Stimulated activated CD4-positive, alpha-beta T cell treated with anti-CD3 and anti-CD28 coated beads, Interleukin-4, amount 100 ng/mL, for 4 hours (primary cell): ENCODE results near the gene RASL11B.

Experiments
- DNase-seq, 2 experiments: peaks; one replicate each; pipeline ENCODE4 v3.0.0-alpha.2; 2020

The RASL11B gene

DNA sequence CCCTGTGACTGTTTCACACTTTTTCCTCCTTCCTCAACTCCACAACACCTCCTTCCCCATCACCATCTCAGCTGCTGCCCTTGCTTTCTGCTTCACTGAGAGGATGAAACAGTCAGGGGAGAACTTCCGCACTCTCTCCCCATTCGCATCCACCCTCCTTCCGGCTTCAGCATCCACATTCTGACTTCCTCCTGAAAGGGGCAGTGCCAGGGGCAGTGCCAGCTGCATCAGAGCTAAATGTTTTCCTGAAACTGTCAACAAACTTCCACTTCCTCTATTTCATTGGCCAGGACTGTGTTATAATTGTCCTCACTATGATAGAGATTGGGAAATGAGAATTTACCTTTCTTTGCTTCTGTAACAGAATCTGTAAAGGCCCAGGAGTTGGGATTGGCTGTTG is 18.2 kb upstream of the RASL11B start:
- no peak for DNase-seq

DNA sequence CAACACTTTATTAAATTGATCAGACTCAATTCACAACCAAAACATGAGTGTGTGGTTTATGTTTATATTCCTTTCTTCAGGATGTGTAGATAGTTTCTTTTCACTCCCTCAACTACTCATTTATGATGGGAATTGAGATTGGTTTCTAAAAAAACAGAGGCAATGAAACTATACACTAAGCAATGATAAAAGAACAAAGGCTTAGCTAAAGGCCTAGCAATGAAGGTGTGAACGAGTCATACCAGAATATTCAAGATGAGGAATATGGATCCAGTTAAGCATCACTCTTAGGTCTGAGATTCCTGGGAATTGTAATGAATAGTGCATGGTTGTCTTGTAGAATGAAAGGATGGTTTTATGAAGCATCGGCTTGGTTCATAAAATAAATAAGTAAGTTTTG is 17.5 kb upstream of the RASL11B start:
- no peak for DNase-seq

DNA sequence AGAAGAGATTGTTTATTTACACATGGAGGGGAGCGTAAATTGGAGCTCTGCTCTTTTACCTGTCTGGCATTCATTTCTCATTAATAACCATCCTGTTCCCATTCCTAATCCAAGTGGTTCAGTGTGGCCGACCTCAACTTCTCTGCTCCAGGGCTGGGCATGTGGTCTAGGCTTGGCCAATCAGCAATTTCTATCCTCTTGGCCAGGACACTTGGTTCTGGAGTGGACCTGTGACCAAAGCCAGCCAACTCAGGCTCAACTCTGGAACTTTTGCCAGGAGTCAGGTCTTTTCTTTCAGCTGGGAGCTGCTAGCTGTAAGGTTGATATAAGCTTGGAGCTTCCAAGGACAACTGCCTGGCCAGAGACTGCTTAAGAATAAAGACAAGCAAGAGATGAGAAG is 15.6 kb upstream of the RASL11B start:
- DNase-seq, result no peak

DNA sequence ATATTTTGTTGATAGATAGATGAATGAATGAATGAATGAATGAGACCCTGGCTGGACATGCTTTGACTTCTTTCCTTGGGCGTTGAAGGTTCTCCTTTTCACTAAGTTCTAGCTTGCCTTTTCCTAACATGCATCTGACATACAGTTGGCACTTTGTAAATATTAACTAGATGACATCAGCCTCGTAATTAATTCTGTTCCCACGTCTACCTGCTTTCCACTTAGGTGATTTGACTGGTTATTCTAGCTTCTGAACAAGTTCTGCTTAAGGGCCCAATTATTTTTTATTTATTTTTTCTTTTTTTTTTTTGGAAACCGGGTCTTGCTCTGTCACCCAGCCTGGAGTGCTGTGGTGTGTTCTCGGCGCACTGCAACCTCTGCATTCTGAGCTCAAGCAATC is 13.9 kb upstream of the RASL11B start:
- no peak for DNase-seq

DNA sequence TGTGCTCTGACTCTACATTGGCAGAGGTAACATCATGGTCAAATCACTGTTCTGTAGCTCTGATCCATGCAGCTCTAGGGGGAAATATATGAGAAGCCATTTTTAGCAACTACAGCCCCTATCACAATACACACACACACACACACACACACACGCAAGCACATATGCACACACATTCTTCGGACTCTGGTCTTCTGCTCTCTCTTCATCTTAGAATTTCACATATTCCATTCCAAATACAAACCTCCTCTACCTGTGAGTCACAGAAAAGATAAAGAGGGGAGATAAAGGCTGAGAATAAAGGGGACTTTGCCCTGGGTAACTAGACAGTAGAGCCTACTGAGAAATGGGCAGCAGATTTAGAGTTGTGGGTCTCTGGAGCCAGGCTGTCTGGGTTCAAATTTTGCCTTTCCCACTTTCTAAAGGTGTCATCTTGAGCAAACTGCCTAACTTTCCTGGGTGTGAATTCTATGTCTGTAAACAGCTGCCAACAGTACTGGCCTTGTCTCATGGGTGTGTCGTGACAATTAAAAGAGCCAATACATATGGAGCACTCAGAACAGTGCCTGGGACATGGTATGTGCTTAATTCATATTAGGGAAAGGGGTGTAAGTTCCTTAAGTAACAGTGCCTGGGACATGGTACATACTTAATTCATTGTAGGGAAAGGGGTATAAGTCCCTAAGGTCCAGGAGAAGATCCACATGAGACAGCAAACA is 11.6 kb upstream of the RASL11B start:
- DNase-seq, result no peak

DNA sequence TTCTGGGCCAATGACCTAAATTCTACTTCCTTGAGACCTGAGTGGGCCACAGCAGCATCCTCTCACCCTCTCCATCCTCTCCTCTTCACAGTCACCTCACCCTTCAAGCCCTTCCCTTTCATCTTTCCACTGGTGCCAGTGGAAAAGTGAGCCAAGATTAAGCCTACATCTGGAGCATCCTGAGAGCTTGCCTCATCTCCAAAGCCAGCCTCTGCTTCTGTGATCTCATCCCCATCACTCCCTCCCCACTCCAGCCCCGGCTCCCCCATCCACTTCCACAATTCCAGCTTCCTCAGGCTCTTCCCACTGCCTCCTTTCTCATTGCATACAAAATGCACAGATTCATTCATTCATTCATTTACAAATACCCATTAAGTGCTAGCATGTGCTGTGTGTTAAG is 10.1 kb upstream of the RASL11B start:
- DNase-seq, result no peak

DNA sequence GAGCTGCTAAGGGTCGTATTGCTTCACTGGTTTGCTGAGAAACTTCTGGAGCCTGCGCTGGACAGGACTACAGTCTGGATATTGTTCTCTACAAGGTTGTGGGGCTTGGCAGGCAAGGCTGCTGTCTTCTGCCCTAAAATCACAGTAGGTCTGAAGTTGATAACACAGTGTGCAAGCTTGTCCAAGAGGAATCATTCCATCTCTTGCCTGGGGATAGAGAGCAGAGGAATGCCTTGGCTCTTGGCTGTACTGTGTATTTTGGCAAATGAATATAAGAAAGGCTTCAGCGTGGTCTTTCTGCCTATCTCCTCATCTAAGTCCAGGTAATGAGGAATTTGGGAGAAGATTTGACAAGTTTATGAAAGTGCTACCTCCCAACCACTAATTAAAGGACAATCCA is 9.4 kb upstream of the RASL11B start:
- DNase-seq, result no peak

DNA sequence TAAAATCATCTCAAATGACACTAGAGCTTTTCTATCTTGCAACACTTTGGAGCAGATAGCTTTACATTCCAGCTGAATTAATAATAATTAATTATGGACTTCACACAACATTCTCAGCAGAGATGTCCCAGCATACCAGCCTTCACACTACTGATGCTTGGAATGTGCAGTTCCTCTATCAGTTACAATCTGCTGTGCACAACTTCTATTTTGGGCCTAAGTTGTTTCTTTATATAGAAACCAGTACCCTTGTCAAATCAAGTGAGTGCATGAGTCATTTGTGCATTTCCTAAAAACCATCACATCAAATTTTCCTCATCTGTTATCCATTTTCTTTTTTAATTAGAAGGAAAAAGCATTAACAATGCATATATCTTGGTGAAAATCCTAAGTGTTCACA is 8.8 kb upstream of the RASL11B start:
- no peak for DNase-seq

DNA sequence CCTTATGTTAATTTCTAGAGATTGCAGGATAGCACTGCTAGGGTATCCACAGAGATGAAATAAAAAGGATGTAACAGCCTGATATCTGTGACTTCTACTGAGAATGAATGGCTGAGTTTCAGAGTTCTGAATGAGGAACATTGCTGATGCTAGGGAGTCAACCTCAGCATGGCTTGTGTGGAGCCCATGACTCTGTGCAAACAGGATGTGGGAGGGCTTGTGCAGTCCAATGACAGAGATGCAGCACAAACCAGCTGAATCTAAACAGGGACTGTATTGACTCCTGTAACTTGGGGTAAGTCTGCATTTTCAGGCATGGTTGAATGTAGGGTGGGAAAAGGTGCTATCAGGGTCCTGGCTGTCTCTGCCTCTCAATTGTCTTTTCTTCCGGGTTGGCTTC is 5.3 kb upstream of the RASL11B start:
- no peak for DNase-seq

DNA sequence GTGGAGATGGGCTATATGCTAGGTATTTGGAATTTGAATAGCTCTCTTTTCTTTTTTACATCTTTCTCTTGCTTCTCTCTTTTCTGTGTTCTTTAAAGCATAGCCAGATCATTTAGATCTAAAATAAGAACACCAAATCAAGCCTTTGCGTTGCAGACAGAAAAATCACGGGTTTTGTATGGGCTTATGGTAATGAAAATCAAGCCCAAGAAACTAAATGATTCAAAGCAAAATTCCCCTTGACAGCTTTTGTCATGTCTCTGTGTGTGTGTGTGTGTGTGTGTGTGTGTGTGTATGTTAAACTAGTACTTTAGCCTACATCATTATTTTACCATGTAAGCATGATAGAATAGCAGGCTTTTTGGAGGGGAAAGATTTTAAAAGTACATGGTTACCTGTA is 1.8 kb upstream of the RASL11B start:
- DNase-seq, result no peak

DNA sequence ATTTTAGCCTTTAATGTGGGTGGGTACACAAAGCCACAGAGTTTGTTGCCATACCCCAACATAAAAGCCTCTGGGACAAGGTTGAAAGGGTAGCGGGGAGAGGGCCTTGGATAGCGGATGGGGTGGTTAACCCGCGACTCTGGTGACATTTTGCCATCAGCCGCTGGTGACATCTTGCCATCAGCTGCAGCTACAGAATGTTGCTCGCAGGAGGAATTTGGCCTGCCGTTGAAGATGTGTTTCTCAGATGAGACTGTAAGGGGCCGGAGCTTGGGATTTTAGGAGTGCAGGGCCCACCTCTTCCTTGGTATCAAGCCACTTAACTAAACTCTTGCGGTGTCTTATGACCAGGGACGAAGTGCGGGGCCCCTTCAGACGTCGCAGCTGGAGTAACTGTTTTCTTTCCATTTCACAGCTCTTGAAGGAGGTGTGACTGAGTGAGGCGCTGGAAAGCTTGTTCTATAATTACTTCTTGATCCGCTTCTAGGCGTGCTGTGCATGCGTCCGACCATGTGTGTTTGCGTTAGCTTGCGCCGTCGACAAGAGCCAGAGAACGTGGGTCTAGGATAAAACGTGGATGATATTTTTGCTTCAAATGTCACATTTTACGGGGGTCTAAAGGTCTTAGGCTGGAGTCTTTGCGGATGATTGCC is 820 bp upstream of the RASL11B start:
- DNase-seq, result no peak

DNA sequence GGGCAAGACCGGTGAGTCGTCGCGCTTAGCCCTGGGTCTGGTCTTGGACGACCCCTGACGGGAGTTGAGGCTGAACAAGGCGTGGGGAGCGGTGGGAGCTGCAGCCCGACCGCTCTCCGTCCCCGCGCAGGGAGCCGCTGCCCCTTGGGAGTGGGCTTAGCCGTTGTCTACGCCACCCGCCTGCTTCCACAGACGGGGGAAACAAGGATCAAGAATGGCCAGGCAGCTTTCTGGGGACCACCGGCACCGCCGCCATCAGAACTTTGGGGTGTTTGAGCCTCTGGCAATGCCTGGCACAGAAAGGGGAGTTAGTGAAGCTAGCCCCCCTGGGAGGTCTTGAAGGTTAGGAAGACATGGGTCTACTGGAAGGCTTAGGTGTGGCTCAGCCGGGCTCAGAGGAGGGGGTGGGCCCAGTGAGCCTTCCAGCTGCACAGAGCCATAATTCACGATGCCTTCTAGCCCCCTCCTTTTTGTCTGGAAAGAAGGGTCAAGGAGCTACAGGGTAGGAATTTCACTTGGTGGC is 583 bp downstream of the RASL11B start:
- no peak for DNase-seq

DNA sequence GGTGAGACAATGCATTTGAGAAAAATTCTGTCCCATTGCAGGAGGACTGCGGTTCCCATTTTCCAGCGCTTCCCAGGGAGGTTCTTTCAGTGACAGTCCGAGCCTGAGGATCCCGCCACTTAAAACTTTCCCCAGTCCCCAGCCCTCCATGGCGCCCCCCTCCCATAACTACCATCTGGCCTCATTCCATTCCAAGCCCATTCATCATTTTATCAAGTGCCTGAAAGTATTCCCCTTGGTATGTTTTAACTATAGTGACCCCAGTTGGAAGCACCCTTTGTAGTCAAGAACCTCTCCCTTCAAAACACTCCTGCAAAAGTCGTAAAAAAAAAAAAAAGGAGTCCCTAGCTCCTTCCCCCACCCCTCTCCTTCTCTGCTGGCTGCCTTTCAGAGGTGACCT is 1.2 kb downstream of the RASL11B start:
- DNase-seq, result no peak

DNA sequence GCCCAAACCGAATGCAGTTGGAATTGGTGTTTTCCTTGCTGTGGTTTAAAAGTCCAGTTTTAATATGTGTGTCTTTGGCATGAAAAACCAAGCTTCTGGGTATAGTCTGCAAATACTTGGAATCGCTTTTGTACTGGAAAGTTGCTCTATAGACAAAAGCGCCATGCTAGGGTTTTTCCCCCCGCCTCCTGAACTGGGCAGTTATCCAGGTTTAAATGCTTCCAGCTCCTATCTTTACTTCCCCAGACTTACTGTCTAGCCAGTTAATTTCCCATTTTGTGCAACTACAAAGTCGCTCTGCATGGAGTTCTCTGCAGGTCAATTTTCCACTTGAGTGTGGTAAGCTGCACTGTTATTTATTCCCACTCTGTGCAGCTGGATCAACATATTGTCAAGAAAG is 2.7 kb downstream of the RASL11B start:
- DNase-seq, result no peak

DNA sequence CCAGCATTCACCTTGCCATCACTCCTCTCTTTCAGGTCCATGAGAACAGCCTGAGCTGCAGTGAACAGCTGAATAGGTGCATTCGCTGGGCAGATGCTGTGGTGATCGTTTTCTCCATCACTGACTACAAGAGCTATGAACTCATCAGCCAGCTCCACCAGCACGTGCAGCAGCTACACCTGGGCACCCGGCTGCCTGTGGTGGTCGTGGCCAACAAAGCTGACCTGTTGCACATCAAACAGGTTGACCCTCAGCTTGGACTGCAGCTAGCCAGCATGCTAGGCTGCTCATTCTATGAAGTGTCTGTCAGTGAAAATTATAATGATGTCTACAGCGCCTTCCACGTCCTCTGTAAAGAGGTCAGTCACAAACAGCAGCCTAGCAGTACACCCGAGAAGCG is 3.2 kb downstream of the RASL11B start:
- no peak for DNase-seq

DNA sequence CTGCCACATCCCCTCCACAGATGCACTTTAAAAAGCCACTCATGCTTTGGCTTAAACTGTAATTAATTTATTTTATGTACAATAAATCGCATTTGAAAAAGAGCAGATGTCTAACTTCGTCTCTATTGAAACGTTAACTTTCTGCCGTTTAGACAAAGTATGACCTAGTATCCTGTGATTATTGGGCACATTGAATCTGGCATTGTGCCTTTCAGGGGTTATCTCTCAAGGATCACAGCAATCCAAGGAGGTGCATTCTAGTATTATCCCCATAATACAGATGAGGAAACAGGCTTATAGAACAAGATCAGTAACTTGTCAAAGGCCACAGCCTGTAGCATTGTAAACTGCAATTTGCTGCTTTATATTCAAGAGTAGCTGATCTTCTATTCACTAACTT is 4.6 kb downstream of the RASL11B start:
- DNase-seq, result no peak

DNA sequence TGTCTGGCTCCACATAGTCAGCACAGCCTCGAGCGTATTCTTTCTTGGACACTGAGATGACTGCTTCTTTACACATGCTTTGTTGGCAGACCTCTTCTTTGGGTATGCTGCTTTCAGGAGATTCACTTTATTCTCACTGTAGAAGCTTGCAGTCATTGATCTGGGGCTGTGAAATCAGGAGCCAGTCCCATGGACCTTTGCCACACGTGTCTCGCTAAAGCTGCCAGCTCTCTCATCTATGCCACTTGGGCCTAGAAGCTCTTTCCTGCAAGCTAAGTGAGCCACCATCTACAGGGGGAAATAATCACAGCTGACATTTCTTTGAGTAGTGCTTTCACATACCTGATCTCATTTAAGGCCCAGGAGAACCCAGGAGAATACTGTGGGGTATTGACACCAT is 5.0 kb downstream of the RASL11B start:
- DNase-seq, result no peak

DNA sequence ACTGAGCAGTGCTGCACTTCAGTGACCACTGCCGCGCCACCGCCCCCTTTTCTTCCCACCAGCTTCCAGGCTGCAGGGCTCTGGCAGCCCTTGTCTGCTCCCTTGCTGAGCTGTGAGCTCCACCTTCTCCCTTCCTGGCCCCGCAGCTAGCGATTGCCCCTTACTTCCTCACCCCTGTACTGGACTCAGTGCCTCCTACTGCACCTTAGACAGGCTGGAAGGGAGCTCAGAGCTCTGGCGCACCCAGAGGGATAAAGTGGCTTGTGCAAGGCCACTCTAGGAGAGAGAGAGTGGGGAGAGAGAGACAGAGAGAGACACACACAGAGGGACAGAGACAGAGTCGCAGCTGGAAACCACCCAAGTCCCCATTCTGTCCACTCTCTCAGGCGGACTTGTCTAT is 6.0 kb downstream of the RASL11B start:
- DNase-seq, result no peak

DNA sequence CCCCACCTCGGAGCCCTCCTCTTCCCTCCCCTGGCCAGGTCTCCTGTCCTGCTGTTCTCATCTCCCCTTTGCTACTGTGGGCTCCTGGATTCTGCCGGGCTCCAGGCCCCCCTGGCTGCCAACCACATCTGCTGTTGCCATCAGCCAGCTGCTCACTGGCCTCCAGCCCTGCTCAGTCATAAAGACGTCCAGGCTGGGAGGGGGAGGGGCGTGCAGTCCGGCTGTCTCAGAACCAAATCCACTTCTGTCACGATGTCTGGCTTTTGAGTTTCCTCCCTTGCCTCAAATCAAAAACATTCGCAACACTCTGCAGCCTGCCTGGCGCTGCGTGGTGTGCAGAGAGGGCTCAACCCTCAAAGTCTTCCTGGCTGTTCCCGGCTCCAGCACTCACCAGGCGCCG is 7.1 kb downstream of the RASL11B start:
- DNase-seq, result no peak

DNA sequence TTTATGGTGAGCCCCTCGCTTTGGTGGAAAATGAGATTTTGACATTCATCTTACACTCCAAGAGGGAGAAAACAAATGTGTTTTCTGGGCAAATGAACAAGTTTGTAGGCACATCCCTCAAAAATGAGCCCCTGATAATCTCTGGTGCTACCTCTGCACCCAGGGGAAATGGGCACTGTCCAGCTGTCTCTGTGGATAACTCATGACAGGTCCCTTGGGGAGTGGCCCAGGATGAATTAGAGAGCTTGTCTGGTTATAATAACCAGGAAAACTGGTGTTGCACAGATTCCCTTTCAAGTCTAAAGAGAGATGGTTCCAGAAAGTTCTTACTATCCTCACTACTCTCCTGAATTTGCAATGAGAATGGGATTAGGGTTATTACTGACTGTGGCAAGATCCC is 7.5 kb downstream of the RASL11B start:
- DNase-seq, result no peak

DNA sequence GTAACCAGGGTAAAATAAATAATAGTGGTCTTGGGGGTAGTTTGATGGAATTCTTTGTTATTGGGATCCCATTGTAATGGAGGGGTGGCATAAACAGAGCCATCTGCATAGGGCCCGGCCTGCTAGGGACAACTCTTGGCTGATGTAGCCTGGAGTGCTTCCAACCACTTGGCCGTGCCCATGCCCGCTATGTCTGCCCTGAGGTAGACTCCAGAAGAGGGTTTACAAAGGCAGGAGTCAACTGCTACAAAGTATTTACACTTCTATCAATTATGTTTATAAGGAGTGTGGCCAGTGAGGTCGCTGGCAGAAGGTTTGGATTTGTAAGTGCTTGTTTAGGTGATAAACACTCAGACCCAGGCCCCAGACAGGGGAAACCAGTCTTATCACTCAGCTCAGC is 8.1 kb downstream of the RASL11B start:
- DNase-seq, result no peak

DNA sequence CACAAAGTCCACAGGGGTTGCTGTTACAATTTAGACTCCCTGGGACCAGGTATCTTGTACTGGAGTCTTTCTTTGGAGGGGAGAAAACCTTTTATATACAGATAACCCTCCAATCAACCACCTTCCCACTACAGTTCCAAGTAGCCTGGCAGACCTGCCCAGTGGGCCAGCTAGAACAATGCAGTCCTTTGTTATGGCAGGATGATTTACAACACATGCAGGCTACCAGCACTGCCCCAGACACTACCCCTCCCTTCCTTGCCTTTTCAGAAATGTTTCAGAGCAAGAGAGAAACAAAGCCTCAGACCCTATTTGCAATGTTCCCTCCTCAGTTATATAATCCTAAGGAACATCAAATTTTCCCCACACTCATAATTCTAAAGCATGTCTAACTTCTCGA is 11.1 kb downstream of the RASL11B start:
- DNase-seq, result no peak

DNA sequence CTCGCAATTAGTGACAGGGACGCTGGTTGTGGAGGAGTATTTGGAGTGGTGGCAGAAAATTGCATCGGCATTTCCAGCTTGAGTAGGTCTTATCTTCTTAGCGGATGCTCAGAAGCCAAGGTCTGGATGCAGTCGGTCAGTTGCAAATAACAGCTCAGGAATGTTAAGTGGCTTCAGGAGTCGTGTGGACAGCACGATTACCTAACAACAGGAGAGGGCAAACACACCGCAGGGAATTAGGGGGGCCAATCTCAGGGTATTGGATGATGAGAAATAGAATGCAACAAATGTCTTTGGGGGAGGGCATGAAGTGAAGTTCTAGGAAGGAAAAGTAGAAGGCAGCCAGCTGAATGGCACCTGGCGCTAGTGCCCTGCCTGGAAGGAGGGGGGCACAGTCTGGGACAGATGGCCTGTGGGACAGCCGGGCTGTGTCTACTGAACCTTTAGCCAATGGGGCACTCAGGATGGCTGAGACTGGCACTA is 11.8 kb downstream of the RASL11B start:
- DNase-seq, result no peak

DNA sequence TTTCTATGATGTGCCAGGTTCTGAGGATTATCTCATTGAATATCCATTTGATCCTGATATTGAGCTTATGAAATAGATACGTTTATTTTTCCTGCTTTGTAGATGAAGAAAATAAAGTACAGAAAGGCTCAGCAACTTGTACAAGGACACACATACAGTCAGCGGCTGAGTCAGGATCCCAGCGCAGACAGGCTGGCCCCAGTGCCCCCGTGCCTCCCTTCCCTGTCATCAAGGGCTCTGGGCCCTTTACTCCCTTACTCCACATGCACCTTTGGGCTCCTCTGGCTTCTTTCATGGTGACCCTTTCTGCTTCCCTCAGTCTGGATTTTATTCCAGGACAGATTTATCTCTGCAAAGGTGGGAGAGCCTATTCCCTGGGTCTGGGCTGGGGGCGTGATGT is 12.8 kb downstream of the RASL11B start:
- DNase-seq, result no peak

DNA sequence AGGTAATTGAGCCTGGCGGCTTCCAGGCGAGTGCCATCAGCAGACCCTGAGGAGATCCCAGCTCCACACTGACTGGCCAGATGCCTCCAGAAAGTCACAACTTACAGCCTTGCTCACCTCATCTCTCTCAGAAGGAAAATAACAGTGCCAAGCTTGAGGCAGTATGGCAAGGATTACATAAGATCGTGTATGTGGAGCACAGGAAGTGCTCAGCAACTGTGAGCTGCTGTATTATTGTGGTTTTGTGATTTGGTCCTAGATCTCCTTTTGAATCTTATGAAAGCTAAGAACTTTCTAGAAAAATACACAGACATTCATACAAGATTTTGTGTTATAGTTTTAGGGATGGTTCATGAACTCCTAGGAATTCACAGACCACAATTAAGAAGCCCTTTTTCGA is 14.0 kb downstream of the RASL11B start:
- no peak for DNase-seq
